ENCODE data around the gene GYS2.

Gene GYS2

DNA sequence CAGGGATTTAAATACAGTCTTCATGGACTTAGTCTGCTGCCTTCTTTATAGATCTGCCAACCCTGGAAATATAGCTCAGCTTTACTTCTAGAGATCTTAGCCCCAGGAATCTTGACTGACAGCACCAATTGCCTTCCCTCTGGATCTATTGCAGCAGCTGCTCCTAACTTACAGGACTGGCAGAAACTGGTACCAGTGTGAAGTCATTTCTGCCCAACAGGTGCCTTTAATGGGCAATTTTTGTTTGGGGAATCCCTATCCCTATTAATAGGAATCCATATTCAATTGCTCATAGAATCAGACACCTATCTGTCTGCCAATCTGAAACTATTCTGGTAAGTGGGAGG, 51.3 kb downstream of the GYS2 start:
- no peak for DNase-seq (ENCODE audit: low read depth)

DNA sequence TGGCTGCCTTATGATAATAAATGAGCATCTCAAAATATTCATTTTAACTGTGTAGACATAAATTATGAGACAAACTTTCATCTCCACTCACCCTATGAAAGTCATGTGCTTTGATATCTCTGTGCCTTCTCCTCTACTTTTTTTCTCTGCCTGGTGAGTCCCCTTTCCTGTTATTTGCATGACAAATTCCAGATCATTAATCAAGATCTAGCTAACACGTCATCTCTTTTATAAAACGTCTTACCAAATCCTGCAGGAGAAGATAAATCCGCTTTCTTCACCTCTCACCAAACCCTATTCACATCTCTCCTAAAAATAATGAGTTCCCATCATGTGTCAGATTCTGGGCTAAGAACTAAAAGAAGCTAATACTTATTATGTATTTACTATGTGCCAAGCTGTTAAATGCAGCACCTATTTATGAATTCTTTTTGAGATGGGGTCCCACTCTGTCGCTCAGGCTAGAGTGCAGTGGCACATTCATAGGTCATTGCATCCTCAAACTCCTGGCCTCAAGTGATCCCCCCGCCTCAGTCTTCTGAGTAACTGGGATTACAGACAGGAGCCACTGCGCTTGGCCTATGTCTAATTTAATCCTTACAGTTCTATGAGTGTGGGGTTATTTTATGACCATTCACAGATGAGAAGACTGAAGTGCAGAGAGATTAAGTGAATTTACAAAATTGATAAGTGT, 51.9 kb downstream of the GYS2 start:
- DNase-seq (ENCODE audit: low read depth): no peak

DNA sequence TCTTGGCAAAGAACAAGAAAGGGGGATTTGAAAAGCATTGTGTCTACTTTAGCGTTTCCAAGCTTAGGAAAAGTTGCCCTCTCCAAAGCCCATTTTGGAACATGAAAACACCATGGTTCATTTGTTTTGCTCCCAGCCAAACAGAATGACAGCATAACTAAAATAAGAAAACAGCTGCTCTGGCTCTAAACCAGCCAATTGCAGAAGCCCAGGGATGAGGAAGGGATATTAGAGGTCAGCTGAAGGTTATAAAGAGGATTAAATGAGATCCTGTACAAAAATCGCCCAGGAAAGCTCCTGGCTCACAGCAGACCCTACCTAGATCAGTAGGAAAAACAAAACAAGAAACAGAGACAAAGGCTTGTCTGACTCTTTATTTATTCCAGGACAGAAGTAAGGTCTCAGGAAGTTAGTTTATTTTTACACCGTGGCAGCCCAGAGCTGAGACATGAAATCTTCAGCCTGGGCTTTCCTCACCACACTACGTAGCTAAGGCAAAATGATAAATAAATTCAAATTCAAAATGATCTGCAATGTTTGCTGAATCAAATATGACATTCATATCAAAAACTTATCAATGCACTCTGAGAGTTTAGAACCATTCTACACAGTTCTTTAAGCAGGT, 52.7 kb downstream of the GYS2 start:
- DNase-seq (ENCODE audit: low read depth): no peak

GRCh38 chr12:21547437-21547836, 57.2 kb downstream of the GYS2 start:
- DNase-seq (ENCODE audit: low read depth): no peak

DNA sequence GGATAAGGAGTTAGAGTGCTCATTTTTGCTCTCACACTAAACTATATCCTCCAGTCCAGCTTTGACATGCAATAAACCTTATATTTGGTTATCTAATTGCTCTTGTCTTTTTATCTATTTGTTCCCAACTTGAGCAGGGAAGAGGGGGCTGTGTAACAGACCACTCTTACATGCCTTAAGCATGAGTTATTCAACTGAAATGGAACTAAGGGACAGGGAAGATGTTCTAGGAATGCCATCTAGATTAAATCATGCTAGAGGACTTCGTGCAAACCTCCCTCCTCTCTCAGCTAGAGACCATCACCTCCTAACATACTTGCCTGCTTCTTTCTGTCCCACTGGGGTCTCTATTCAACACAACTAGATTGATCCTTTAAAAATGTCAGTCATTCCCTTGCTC, 57.9 kb downstream of the GYS2 start:
- no peak for DNase-seq (ENCODE audit: low read depth)

GRCh38 chr12:21545557-21545956, 59.1 kb downstream of the GYS2 start:
- DNase-seq (ENCODE audit: low read depth): no peak

DNA sequence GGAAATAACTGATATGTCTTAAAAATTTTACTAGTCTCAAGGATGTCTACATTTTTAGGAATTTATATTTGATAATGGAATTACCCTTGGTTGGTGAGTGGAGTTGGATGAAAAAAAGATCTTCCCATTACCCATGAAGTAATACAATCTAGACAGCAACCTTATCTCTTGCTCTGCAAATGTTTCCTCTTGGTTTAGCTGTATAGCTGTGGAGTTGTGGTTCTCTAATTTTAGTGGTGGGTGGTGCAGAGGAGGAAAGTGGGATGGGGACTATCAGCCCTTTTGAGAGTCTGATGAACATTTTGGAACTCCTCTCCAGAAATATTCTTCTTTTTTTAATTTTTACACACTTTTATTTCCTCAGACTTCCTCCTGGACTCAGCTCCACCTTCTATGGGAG, 61.5 kb downstream of the GYS2 start:
- no peak for DNase-seq (ENCODE audit: low read depth)

DNA sequence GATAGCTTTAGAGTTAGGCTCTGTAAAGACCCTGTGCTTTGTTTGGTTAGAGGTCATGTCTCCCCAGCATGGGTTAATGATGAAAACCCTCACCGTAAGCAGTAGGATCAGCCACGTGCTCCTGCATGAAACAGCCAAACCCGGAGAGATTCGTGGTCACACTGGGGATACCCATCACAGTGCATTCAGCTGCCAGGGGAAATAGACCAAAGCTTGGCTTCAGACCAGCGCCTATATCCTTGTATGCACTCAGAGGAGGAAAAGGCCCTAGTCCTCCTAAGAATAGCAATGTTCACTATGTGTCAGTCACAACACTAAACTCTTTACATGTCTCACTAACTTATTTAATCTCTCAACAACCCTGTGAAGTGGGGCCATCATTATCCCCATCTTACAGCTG, 62.2 kb downstream of the GYS2 start:
- DNase-seq (ENCODE audit: low read depth): no peak

DNA sequence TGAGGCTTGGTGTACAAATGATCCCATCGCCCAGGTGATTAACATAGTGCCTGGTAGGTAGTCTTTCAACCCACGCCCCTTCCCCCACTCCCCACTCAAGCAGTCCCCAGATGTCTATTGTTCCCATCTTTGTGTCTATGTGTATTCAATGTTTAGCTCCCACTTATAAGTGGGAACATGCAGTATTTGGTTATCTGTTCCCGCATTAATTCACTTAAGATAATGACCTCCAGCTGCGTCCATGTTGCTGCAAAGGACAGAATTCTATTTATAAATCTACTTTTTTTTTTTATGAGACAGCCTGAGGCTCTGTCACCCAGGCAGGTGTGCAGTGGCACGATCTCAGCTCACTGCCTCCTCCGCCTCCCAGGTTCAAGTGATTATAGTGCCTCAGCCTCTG, 62.9 kb downstream of the GYS2 start:
- no peak for DNase-seq (ENCODE audit: low read depth)

DNA sequence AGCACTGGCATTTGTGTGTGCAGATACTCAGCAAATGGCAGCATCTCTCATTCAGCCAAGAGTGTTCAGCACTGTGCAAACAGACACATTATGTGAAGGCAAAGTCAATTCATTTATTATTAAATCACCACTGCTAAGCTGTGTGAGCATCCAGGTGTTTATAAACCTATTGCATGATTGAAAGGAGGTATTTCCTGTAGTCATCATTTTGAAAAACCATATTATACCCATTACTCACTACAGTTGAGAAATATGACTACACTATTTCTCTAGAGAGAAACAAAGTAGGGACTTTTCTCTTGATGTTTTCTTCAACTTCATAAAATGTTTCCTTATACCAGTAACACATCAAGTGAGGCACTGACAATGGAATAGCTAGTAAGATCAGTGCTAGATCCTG, 64.8 kb downstream of the GYS2 start:
- no peak for DNase-seq (ENCODE audit: low read depth)

DNA sequence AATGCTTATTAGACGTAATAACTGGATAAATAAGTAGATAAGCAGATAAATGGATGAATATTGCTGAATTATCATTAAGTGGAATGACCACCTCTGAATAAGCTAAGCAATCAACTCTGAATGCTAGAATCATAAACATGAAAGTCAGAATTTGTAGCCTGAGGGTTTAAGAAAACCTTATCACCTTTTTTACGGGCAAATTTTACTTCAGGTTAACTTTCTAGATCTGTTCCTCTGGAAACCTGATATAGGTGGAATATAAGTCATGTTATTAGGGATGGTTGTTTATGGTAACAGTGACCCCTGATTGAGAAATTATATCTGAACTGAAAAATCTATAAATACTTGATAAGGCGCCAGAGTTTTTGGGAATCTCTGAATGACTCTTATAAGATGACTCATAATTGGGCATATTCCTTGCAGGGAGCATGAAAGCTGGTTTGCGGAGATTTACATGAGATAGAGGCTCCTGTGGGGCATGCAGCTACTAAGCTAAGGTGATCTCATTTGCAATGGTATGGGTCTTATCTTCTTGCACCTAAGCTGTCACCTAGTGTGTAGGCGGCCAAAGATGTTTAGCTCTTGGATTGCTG, 66.5 kb downstream of the GYS2 start:
- no peak for DNase-seq (ENCODE audit: low read depth)

DNA sequence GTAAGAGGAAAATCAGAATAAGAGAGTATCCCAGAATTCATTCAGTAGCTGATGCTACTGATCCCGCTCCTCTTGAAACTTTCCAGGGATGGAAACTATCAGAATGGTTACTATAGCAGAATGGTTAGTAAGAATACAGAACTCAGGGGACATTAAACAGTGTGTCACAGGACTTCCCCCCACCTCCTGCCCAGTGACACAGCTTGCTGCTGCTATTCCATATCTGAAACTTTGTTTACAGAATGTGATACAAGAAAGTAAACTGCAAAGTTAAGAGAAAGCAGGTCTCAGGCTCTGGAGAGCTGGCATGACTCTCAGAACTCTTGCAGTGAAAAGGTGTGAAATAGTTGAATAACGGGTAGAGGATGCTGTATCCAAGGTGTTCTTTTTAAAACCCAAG, 75.2 kb downstream of the GYS2 start:
- DNase-seq (ENCODE audit: low read depth): no peak

DNA sequence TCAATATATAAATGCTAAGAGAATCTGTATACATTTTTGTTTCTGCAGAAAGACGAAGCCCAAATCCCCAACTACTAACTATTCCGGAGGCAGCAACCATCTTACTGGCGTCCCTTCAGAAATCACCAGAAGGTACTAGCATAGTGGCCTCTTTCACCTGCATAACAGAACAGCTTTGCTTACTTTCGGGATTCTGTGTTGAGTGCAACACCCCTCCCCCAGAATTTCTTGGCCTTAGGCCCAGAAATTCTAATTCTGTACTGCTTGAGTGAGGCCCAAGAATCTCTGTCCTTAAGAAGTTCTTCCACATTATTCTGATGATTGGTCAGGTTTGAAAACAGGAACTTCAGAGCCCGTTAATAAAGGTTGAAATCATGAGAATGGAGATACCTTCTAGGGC, 75.7 kb downstream of the GYS2 start:
- DNase-seq (ENCODE audit: low read depth): no peak

GRCh38 chr12:21527451-21528180, 77.0 kb downstream of the GYS2 start:
- DNase-seq (ENCODE audit: low read depth): peak; percentile 33

DNA sequence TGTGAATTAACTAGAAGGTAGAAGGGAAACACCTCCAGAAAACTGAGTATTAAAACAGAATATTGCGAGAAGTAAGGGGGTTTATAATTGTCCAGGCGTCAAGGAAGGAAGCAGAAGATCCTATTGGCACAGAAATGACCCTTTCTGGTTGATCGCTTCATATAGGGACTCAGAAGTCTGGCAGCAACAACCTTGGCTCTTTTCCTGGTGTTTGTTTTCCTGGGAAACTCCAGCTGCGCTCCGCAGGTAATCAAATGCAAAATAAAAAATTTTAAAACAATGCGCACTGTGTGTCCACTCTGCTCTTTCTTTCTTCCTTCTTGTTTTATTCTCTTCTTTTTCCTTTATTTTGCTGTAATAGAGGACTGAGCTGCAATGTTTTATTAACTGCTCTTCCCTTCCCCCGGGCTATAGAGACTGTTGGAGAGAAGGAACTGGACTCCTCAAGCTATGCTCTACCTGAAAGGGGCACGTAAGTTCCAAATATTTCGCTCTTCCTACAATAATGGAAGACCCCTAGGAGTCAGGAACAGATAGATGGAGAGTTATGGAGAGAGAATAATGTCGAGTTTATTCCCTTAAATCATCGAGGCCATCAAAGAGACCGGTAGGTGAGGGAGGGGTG, 77.8 kb downstream of the GYS2 start:
- DNase-seq (ENCODE audit: low read depth): no peak

- DNase-seq (ENCODE audit: low read depth): no peak
Measured at GRCh38 chr12:21526053-21526452, 78.6 kb downstream of the GYS2 start, which contains the start of gene SPX. Gene SPX, plus strand, starts transcription at chr12:21526296. Its CDS starts 177 bp downstream, at chr12:21526473.

GRCh38 chr12:21523148-21523547, 81.5 kb downstream of the GYS2 start:
- DNase-seq (ENCODE audit: low read depth): no peak

GRCh38 chr12:21521541-21521940, 83.1 kb downstream of the GYS2 start:
- no peak for DNase-seq (ENCODE audit: low read depth)

DNA sequence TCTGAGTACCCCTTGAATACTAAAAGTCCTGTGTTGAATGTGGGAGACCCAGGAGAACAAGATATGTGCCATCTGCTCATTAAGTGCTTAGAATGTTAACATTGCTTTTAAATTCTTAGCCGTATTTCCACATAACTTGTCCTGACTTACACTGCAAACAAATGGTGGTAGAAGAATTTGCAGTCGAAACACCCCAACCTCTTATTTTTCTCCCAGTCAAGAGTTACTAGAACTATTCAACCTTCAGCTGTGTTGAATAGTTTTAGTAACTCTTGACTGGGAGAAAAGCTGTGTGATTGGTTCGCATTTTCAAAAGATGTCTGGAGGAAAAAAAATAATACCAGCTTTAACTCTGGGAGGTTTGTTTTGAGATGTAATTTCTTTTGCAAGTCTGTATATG, 86.2 kb downstream of the GYS2 start:
- DNase-seq (ENCODE audit: low read depth): no peak

GRCh38 chr12:21516281-21516680, 88.4 kb downstream of the GYS2 start:
- DNase-seq (ENCODE audit: low read depth): no peak

DNA sequence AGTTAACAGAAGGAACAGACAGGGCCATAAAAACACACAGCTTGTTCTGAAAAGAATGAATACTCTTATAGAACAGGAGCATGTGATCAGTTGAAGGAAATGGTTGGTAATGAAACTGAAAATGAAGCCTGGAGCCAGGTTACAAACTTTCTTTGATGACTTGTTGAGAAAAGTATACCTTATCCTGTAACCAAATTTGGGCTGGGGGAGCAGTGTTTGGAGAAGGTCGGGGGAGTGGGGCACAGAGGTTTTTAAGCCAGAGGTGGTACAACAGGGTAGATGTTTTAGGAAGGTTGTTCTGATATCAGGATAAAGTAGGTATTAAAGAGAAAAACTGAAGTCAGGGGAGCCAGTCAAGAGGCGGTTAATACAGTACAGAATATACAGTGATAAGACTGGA, 94.9 kb downstream of the GYS2 start:
- no peak for DNase-seq (ENCODE audit: low read depth)

DNA sequence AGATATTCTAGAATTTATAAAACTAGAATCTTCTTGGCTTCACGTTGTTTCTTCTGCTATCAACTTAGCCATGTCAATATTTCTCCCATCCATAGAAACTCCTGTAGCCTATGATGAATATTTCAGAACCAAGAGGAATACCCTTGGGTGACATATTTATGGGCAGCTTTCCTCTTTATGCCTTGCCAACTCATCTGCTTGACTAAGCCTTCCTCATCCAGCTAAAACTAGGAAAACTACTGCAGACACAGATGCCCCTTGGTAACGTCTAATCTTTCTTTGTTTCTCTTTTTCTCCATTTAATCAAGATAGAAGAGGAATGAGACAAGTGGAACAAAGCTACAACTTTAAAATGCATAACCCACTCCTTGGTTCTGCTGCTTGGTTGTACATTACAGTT, 96.8 kb downstream of the GYS2 start:
- DNase-seq (ENCODE audit: low read depth): no peak

DNA sequence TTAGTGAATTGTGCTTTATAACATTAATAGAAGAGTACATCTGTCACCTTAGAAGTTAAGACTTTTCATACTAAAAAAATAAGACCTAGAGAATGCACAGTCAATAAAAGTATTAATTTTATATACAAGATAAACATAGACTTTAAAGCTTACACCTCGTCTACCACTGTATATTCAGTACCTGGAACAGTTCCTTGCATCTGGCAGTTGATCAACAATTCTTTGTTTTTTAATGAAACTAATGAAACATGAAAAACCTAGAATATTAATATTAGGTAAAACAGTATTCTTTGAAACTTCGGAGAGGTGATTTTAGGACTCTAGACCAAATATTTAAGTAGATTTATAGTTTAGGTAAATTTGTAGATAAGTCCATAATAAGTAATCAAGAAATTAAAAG, 98.8 kb downstream of the GYS2 start:
- no peak for DNase-seq (ENCODE audit: low read depth)

All from activated T-cell treated with anti-CD3 and anti-CD28 coated beads for 24 hours (primary cell).